Body of pancreas (tissue), 4 donors: Measurements from ENCODE around the gene MRPL41. TPM values are rescaled to one million over a fixed set of nuclear protein-coding genes. Genes with fewer than 3 reads are reported as not detected.
"Not testable (repeated sequence)": the region's sequence is repeated elsewhere in the genome, so short reads cannot be mapped to it uniquely, and the experiment has no call there.

Source experiments
- ATAC-seq: fragments of 150-250 bp; one replicate; pipeline ENCODE4 v1.9.1; 2016
- DNase-seq, 4 donors: peaks; one replicate each; pipeline ENCODE4 v3.0.0-alpha.2; 2019
- H3K27ac ChIP-seq, 4 donors: fragments of 200-600 bp; sonication (generic); 1 replicate in 3 of 4; 2 replicates in 1 of 4; pipeline versions ENCODE4 v1.5.1 to v1.6.1; 2016 to 2019; ENCODE audit warnings: mild to moderate bottlenecking in 1 of 4, mixed read lengths in 1 of 4, moderate library complexity in 1 of 4
- H3K27me3 ChIP-seq, 2 donors: fragments of 200-600 bp; sonication (generic); one replicate each; pipeline ENCODE4 v1.6.0; 2016; ENCODE audit warnings: mild to moderate bottlenecking in 1 of 2
- H3K36me3 ChIP-seq, 2 donors: fragments of 200-600 bp; sonication (generic); replicated peaks in 1 of 2; 2 replicates each; pipeline ENCODE4 v1.5.1; 2016; ENCODE audit warnings: low read depth in 2 of 2; ENCODE audit not compliant: insufficient read depth in 1 of 2
- H3K4me1 ChIP-seq: fragments of 200-600 bp; sonication (generic); one replicate; pipeline ENCODE4 v1.6.0; 2016
- H3K4me3 ChIP-seq, 2 donors: fragments of 200-600 bp; sonication (generic); 1 replicate in 1 of 2; 2 replicates in 1 of 2; pipeline ENCODE4 v1.5.1; 2016 to 2019
- H3K9me3 ChIP-seq, 3 donors: fragments of 200-600 bp; sonication (generic); 1 replicate in 2 of 3; 2 replicates in 1 of 3; pipeline ENCODE4 v1.5.1; 2016
- CTCF ChIP-seq, 7 experiments: fragments of 450-650 bp in 4 of 7; fragments of 200-600 bp in 3 of 7; sonication (generic) in 3 of 7; IDR thresholded peaks; one replicate each; pipeline ENCODE4 v1.5.1; 2016 to 2019; ENCODE audit warnings: antibody characterized with exemption in 7 of 7
- POLR2A ChIP-seq, 3 donors: fragments of 450-650 bp; IDR thresholded peaks; one replicate each; pipeline ENCODE4 v1.6.1; 2016; ENCODE audit warnings: antibody characterized with exemption in 3 of 3, mild to moderate bottlenecking in 2 of 3
- WGBS, 2 donors: methylation state at CpG; one replicate each; pipeline ENCODE4 v1.1.5; 2017; 5-methylcytosine and 5-hydroxymethylcytosine counted together
- intact Hi-C: fragments of 100-400 bp; cut with DNase I; formaldehyde crosslinking; loops from one replicate; pipeline ENCODE4 v1.15.1; 2023
- total RNA-seq, 2 donors: library from RNA; depleted of rRNA; stranded (reverse); fragments of >200 nt; gene quantifications; one replicate each; pipeline ENCODE4 v1.1.0, GENCODE V29; 2016

The MRPL41 gene
- total RNA-seq, 2 donors from 2014 or later: 32.9 to 37.2 TPM

DNA sequence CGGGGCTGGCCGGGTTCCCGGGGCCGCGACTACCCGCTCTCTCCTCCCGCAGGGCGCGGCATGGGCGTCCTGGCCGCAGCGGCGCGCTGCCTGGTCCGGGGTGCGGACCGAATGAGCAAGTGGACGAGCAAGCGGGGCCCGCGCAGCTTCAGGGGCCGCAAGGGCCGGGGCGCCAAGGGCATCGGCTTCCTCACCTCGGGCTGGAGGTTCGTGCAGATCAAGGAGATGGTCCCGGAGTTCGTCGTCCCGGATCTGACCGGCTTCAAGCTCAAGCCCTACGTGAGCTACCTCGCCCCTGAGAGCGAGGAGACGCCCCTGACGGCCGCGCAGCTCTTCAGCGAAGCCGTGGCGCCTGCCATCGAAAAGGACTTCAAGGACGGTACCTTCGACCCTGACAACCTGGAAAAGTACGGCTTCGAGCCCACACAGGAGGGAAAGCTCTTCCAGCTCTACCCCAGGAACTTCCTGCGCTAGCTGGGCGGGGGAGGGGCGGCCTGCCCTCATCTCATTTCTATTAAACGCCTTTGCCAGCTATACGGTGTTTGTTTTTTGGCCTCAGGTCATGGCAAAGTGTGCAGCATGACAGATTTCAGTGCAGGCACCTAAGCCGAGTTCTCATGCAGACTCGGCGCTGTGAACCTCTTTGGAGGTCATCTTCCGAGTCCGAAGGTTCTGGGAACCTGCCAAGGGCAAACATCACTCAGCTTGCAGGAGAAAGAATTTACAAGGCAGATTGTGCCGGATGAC, 516 bp downstream of the MRPL41 start:
- DNase-seq: peak; percentile 30 to 50 (median 41)
- Histone ChIP-seq H3K27me3 (no peaks in the 10 kb centered on the region), H3K36me3 (peaks cover 0 to 13% of the 10 kb centered on the region in 2 donors), H3K27ac (peak overlapping the region; percentile 71 to 89 (median 84)), H3K9me3 (no peaks in the 10 kb centered on the region), H3K4me1 (peaks cover 35% of the 10 kb centered on the region), H3K4me3 (peak overlapping the region; percentile 35 to 57)
- peak; percentile 30 for ATAC-seq
- 4 to 6% methylated on average over 15 to 57 of the region's 58 CpGs for WGBS, 2 donors
- TF ChIP-seq CTCF (IDR thresholded peaks at IDR 0.05) (no peak), POLR2A (IDR thresholded peaks at IDR 0.05) (no peak)
- intact Hi-C loops: no loop called here

GRCh38 chr9:137553654-137554053, 2.0 kb downstream of the MRPL41 start:
- Histone ChIP-seq H3K36me3 (peaks cover 0 to 17% of the 10 kb centered on the region in 2 donors), H3K4me1 (peaks cover 24% of the 10 kb centered on the region)
- H3K4me3 ChIP-seq, ATAC-seq, H3K27ac ChIP-seq, intact Hi-C loops, H3K9me3 ChIP-seq, H3K27me3 ChIP-seq, DNase-seq: not testable (repeated sequence)
- 79 to 90% methylated on average over 9 to 10 of the region's 10 CpGs for WGBS, 2 donors

DNA sequence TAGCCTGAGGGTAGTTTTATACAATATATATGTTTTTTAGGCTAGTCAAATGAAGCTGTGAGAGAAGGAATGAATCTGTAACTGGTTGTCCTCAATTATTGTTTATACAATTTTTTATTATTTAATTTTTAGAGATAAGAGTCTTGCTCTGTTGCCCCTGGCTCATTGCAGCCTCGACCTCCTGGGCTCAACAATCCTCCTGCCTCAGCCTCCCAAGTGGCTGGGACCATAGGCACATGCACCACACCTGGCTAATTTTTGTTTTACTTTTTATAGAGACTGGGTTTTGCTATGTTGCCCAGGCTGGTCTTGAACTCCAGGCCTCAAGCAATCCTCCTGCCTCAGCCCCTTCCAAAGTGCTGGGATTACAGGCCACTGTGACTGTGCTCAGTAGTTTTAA, 2.7 kb downstream of the MRPL41 start:
- TF ChIP-seq CTCF (IDR thresholded peaks at IDR 0.05) (no peak), POLR2A (IDR thresholded peaks at IDR 0.05) (no peak)
- intact Hi-C loops: no loop called here
- Histone ChIP-seq H3K27me3 (no peaks in the 10 kb centered on the region), H3K36me3 (peaks cover 0 to 17% of the 10 kb centered on the region in 2 donors), H3K9me3 (no peaks in the 10 kb centered on the region), H3K4me1 (peaks cover 17% of the 10 kb centered on the region), H3K27ac (no peak overlapping the region), H3K4me3 (no peak overlapping the region)
- no peak for DNase-seq
- 85 to 92% methylated on average over 1 of the region's 1 CpG for WGBS, 2 donors
- ATAC-seq: no peak

DNA sequence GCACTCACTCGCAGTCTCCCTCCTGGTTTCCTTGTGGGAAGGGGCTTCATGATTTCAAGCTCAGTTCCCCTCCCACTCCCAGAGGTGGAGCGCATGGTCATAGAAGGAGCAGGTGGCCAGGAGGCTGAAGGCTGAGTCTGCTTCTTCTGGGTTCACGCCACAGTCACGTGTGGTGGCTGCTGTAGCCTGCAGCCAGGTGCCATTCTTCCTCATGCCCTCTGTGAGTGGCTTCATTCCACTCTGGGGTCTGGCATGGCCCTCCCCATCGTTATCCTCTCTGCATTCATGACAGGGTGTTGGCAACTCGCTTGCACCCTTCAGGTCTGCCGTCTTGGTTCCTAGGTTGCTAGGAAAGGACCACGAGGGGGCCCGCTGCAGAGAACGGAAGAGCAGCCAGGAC, 3.5 kb downstream of the MRPL41 start:
- Histone ChIP-seq H3K36me3 (peaks cover 0 to 17% of the 10 kb centered on the region in 2 donors), H3K27ac (no peak overlapping the region), H3K27me3 (no peaks in the 10 kb centered on the region), H3K9me3 (no peaks in the 10 kb centered on the region), H3K4me1 (peaks cover 8% of the 10 kb centered on the region), H3K4me3 (no peak overlapping the region)
- no peak for TF ChIP-seq CTCF (IDR thresholded peaks at IDR 0.05)
- no peak for TF ChIP-seq POLR2A (IDR thresholded peaks at IDR 0.05)
- intact Hi-C loops: no loop called here
- ATAC-seq (no peak), DNase-seq (no peak)
- 90 to 91% methylated on average over 9 to 10 of the region's 10 CpGs for WGBS, 2 donors

DNA sequence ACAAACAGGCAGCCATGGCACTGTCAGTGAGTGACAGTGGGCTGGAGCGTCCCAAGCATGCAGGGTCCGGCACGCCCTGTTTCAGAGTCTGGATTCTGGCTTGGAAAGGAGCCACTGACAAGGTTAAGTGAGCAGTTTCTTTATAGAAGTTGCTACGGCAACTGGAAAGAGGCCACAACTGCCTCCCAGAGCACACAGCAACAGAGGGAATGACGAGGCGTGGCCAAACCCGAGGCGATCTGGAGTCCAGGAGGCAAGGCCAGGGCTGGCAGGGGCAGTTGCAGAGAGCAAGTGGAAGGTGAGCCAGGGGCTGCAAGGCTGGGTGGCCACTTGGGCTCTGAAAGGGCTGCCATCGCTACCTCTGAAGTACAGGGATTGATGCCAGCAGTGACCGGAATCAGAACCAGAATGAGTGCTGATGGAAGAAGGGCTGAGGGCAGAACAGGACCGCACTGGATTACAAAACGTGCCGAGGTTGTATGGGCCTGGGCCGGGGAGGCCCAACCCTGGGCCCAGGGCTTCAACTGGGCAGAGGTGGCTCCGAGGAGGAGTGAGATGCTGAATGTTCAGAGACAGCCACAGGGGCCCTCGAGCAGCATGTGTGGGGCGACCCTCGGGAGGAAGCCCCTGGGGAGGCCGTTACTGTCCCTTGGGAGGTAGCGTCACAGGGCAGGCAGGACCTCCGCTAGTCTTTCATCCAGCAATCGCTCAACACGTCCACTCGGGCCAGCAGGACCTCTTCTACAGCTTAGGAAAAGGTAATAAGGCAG, 4.6 kb downstream of the MRPL41 start:
- DNase-seq: no peak

More for the DNA sequence above, 4.6 kb downstream of the MRPL41 start:
- no peaks in the 10 kb centered on the region for H3K9me3 ChIP-seq
- H3K36me3 ChIP-seq: peaks cover 0 to 17% of the 10 kb centered on the region in 2 donors
- H3K4me1 ChIP-seq: peaks cover 12% of the 10 kb centered on the region
- TF ChIP-seq CTCF (IDR thresholded peaks at IDR 0.05) (no peak), POLR2A (IDR thresholded peaks at IDR 0.05) (no peak)
- intact Hi-C loops: no loop called here
- no peak overlapping the region for H3K27ac ChIP-seq
- ATAC-seq: no peak
- 78 to 89% methylated on average over 20 to 23 of the region's 24 CpGs for WGBS, 2 donors
- no peaks in the 10 kb centered on the region for H3K27me3 ChIP-seq
- no peak overlapping the region for H3K4me3 ChIP-seq
